HG03139 (cell line): ENCODE data around the gene HIVEP3.

Experiments
- ATAC-seq: cut with Tn5 transposase; IDR thresholded peaks from one replicate; pipeline ENCODE4 v1.9.1; 2021; ENCODE audit not compliant: unreplicated experiment

The HIVEP3 gene

DNA sequence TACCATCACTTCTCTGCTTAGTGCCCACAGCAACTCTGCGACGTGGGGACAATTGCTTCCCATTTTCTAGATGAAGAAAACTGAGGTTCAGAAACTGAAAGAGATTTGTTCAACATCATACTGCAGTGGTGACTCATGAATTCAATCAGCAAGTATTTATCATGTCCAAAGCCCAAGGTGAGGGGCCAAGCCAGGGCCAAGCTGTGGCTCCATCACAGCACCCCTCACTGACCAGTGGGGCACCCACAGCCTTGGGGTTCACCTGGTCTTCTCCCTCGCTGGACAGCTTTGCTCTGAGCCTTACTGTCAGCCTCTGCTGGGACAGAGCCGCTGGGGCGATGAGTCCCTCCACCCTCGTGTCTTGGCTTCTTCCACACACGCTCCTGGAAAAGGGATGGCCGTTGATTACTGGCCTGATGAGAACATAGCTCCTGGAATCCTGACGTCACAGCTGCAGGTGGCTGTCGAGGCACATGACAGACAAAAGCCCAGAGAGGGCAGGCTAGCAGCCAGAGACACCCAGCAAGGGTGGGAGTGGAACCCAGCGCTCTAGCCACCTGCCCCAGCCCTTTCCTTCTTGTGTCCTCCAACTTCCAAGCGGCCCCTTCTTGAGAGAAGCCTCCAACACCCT is 440.5 kb downstream of the HIVEP3 start:
- no peak for ATAC-seq

DNA sequence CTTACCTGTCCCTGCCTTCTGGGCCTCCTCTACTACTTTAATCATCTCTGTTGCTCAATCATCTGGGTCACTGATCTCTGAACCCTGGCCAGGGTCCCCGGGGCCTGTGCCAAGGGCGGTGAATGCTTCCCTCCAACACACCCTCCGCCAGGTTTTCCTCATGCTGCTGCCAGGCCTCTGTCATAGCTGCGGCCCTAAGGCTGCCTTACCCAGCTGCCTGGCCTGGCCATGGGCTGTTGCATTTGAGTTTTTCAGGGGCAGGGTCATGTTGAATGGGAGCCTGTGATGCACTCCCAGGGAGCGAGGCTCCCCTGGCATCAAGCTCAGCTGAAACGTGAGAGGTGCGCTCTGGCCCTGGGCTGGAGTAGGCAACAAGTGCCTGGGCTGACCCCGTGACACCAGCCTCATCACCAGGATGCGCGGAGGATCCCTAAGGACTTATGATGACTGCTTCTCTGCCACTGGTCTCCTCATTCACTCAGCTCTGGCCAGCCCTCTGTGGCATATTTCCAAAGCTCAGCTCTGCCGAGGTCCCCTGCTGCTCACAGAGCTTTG is 441.8 kb downstream of the HIVEP3 start:
- ATAC-seq = no peak

DNA sequence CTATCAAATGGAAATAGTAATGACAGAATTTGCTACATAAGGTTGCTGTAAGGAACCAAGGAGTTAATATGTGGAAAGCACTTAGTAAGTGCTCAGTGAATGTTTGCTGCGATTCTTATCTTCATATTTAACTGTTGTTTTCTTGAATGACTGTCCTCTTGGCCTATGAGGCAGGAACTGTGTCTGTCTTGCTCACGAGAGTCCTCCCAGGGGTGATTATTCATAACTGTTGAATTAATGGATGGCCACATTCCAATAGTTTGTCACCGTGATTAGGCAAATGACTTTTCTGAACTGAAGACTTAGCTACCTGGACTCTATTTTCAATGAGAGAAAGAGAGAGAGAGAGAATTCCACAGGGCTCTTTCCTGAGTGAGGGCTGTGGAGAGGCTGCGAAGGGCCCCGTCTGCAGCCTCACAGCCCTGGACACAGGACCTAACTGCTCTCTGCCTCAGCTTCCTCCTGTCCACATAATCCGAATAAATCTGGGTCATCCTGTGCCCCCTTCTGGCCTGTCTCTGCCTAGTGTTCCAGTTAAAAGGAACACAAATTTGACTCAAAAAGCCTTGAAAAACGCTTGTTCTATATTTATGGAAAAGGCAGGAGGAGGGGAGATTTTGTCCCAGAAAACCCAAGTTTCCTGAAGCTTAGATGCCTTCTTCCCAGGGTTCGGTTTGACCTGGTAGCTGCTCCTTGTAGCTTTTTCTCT is 442.7 kb downstream of the HIVEP3 start:
- ATAC-seq = no peak

DNA sequence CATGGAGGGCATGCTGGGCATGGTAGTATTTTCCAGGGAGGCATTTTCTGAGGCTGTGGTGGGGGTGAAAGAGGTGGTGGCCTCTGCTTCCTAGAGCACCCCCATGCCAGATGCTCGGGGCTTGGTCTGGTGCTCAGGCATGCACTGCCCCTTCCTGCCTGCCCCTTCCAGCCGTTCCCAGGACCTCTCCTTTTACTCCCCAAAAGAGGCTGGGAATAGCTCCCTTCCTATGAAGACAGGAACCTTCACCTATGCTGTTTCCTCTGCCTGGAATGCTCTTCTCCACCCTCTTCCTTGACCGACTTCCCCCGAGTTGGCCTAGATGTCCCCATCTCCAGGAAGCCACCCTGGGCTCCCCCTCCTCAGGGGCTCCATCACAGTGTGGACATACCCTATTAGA is 443.4 kb downstream of the HIVEP3 start:
- no peak for ATAC-seq

DNA sequence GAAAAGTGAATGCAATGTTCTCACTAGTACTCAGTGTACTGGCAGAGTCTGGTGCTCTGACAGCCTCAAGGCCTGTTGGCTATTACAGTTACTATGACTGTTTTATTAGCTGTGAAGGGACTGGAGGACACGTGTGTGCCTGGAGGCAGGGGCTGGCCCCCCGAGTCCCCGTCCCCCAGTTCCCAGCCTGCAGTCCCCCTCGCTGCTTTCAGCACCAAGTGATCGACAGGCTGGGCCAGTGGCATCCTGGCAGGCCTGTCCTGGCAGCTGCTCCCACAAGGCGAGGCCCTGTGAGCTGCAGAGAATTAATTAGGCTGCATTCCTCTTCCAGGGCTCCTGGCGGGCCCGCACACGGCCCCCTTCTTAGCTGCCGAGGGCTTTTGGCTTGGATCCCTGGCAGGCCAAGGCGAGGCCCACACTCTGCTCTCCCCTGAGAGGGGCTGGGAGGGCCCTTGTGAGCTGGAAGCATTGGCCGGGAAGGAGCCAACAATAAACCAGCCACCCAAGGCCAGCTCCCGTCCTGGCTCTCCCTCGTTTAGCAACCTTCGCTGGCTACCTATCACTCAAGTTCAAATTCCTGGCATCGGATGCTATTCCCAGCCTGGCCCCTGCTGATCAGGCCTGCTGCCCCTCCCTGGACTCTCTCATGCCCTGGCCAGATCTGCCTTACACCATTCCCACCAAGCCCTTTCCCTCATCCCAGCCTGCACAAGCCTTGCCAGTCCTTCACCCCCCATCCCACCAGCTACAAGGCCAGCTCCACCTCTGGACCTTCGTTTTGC is 444.0 kb downstream of the HIVEP3 start:
- no peak for ATAC-seq

DNA sequence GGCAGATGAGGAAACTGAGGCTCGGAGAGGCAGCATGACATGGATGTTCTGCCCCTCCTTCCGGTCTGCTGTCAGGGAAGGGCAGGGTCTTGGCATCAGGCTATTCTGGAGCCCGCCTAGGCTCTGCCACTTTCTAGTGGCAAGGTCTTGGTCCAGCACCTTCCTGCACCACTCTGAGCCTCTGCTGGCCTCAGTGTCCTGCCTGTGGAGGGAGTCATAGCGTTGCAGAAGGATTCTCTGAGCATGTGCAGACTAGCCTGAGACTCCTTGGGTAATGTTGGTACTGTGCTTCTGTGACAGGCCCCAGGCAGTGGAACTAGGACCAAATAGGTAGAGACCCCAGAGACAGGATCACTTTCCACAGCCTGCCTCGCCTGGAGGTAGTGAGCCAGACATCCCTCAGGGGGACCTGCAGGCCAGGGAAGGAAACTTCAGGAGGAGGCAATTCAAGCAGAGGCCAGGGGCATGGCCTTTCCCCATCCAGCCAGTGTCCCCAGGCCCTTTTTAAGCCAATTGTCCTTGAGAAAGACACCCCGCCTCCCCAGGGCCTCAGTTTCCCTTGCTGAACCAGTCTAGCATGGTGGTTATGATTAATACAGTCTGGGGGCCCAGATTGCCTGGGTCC is 444.9 kb downstream of the HIVEP3 start:
- ATAC-seq = no peak

DNA sequence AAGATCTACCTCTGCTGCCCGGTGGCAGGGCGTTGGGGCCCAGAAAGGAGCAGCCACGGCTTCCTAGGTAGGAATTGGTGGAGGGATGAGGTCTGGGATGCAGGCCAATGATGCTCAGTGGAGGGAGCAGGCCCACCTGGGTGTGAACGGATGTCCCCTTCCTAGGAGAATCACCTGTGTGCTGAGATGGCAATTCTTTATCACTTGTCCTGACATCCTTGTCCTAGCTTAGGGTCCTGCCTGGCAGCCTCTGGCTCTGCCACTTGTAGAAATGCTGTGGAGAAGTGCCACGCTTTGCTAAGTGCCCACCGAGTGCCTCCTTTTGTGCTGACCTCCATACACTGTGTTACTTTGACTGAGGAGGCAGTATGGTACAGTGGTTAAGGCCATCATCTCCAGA is 447.1 kb downstream of the HIVEP3 start:
- ATAC-seq = no peak

DNA sequence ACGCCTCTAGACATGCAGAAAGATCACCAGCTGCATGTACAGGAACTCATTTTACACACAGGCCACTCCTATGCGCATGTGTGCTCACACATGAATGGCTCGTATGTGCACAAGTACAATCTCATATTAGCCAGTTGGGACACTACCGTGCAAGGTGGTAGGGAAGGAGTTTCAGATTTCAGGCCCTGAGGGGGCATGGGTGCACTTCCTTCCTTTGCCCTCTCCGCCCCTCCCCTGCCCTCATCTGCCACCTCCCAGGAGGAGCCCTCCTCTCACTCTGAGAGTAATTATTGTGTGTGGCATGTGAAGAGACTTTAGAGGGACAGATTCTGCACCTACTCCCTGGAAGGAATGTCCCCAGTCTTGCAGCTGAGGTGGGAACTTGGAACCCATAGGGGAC is 449.0 kb downstream of the HIVEP3 start:
- no peak for ATAC-seq

DNA sequence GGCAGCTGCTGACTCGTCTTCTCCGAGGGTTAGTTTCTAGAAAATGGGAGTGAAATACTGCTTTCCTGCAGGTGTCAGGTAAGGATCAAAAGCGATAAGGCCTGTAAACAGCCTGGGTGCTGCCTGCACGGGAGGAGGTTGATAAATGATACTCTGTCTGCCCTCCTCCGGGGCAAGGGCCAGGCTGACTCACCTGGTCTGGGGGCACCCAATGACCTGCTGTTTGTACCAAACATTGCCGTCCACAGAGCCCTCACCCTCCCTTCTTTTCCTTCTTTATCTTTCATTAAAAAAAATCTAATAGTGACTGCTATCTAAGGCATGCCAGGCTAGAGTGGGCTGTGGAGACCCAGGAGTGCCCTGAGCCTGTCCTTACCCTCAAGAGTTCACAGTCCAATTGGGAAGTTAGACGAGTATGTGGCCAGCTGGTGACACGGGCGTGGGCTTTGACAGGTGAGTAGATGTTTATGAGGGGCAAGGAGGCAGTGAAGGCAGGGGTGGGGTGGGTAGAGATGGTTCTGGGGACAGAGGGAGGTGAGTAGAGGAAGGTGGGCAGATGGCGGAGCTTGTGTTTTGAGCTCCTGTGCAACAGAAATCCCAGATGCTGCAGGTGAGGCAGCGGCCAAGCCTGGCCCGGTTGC is 450.5 kb downstream of the HIVEP3 start:
- no peak for ATAC-seq

DNA sequence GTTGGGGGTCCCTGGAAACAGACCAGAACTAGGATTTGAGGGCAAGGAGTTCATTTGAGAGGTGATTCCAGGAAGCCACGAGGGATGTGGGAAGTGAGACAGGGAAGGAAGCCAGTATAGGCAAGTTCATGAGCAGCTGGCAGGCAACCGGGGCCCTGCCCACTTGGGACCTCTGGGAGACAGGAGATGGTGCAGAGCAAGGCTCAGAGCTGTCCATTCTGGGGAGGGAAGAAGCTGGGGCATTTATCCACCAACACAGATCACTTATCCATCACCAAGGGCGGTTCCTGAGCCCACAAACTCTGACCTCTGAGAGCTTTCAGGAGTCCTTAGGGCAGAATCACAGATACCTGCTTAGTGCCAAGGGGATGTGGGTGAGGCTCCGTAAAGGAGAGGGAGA is 451.0 kb downstream of the HIVEP3 start:
- no peak for ATAC-seq

DNA sequence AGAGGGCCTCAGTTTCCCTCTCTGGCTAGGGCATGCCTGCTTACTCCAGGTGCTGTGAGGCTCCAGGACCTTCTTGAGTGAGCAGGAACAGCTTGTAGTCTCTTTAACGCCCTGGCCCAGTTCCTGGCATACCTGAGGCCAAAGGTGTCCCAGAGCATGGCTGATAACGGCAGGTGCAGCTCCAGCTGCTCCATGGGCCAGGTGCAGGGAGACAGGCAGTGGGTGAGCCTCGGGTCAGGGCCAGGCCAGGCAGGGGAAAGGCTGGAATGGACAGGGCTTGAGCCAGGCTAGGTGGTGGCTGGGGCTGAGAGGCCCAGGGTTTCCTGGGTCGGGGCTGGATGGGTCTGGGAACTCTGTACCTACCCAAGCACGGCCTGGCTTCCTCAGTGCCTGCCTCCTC is 452.6 kb downstream of the HIVEP3 start:
- no peak for ATAC-seq

DNA sequence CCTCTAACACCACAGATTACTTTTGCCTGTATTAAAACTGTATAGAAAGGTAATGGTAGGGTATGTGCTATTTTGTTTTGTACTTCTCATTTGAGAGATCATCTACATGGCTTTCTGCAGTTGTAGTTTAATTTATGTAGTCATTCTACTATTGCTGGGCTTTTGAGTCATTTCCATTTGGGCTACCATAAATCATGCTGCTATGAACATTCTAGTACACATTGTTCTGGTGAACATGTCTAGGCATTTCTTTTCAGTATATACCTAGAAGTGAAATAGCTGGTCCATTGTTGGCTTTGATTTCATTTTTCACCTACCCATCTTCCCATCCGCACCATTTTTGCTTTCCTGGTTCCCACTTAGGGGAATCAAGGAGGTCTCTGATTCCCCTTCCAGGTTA is 453.0 kb downstream of the HIVEP3 start:
- no peak for ATAC-seq

DNA sequence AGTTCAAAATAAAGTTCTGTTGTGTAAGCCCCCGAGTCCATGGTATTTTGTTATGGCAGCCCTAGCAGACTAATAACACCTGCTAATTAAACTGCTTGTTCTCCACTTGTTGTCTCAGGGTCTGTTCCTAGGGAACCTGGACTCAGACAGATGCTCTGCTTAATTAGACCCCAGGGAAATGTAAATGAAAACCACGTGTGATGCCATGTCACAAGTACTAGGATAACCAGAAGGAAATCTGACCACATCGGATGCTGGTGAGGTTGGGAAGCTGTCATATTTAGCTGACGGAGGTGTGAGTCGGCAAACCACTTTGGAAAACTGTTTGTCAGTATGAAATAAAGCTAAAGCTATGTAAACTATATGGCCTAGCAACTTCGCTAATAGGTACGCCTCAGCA is 453.8 kb downstream of the HIVEP3 start:
- no peak for ATAC-seq

DNA sequence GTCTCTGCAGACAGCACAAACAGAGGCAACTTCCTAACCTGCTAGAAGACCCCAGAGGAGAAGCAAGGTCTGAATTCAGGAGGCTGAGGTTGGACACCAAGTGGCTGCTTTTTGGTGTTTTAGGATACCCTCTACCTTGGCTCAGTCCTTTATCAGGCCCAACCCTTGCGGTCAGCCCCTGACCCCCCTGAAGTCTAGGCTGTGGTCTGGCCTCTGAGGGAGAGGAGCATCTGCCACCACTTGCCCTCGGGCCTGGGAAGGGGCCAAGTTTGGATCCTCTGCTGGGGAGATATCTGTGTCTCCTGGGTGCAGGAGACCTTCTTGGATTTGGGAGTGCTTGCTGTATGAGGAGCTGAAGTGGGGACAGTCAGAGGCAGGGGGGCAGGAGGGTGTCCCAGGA is 455.2 kb downstream of the HIVEP3 start:
- no peak for ATAC-seq

DNA sequence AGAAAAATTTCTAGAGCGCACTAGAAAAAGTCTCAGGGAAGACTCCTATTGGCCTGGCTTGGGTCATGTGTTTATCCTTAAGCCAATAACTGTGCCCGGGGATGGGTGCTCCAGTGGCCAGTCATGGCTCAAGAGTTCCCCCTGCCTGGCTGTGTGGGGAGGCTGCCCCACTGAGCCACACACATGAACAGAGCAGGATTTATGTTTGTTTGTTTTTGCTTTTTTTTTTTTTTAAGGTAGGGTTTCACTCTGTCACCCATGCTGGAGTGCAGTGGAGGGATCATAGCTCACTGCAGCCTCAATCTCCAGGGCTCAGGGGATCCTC is 456.1 kb downstream of the HIVEP3 start:
- ATAC-seq = no peak

DNA sequence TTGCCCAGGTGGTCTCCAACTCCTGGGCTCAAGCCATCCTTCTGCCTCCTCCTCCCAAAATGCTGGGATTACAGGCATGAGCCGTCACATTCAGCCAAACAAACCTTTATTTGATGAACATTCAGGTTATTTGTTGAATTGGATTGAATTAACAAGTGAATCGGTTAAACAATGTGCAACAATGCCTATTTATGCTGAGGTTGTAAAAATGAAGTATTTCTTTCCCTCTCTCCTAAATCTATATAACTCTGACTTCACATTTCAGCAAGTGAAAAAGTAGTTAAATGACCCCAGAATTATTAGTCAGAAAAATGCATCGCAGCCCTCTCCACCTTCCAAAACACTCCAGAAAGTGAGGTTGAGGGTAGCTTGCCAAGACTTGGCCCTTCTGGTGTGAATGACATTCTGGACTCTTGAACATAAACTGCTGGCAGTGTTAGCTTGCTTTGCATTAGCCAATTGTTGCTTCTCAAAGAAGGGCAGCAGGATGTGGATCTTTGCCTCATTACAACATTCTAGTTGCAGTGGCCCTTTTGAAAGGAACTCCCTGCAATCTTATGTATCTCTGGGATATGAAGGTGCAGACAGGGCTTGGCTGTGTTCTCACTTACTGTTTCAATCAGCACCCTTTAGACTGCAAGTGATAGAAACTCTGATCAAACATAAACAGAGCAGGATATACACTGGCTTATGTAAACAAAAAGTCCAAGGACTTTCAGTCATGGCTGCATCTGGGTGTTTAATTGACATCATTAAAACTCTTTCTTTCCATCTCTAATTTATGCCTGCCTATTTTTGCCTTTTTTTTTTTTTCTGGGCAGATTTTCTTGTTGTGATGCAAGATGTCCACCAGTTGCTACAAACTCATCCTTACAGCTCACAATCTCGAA is 456.7 kb downstream of the HIVEP3 start:
- no peak for ATAC-seq

DNA sequence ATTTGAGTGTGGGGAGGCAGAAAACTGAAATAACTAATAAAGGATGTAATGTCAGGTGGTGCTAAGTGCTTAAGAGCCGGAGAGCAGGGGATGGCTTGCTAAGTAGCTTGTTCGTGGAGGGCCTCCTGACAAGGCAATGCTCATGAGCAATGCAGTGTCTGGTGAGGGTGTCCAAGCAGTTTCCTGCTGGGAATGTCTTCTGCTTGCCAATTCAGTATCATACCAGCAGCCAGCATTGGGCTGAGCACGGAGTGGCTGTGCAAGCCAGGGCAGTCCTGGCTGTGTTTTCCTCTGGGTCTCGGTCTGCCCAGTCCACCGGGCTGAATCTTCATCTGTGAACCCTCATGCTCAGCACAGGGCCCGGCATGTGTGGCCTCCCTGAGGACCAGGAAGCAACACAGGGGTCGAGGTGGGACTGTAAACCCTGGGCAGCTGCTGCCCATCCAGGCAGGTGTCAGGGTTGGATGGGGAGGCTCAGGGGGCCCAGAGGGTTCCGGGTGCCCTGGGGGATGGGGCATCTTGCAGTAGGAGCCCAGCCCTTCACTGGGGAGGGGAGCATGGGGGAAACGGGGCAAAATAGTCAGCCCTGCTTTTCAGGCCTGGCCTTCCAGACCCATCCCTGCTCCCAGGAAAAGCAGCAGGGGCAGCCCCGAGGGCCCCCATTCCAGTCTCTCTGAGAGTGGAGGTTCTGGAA is 461.7 kb downstream of the HIVEP3 start:
- no peak for ATAC-seq
